HL-60 (cell line): ENCODE measurements around the gene PERCC1.

Experiments
- GABPA ChIP-seq: IDR thresholded peaks from 2 replicates; pipeline ENCODE4 v1.6.1; 2012; ENCODE audit warnings: low read depth
- TF ChIP-seq, protein P1 (sequence below): IDR thresholded peaks from one replicate; pipeline ENCODE4 v1.5.1; 2011; ENCODE audit warnings: low read length, control low read depth, inconsistent platforms; ENCODE audit not compliant: insufficient read depth

DNA sequence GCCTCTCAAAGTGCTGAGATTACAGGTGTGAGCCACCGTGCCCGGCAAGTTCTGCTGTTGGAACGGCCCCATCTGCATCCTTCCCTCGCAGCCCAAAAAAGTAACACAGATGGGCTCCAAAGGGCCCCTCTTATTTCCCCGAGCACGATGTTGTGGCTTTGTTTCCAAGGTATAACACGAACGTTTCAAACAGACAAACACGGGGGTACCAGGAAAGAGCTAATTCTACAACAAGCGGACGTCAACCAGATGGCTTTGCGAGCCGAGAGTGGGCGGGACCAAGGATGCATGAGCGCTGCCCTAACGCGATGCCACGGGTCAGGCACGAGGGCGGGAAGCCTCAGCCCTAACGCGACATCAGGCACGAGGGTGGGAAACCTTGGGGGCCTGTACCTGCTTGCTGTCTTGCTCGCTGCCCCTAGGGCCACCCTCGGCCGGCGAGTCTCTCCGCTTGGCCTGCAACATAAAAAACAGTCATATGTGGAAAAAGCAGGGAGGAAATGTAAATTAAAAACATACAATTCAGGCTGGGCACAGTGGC is 40.6 kb upstream of the PERCC1 start:
- TF ChIP-seq, protein P1, sequence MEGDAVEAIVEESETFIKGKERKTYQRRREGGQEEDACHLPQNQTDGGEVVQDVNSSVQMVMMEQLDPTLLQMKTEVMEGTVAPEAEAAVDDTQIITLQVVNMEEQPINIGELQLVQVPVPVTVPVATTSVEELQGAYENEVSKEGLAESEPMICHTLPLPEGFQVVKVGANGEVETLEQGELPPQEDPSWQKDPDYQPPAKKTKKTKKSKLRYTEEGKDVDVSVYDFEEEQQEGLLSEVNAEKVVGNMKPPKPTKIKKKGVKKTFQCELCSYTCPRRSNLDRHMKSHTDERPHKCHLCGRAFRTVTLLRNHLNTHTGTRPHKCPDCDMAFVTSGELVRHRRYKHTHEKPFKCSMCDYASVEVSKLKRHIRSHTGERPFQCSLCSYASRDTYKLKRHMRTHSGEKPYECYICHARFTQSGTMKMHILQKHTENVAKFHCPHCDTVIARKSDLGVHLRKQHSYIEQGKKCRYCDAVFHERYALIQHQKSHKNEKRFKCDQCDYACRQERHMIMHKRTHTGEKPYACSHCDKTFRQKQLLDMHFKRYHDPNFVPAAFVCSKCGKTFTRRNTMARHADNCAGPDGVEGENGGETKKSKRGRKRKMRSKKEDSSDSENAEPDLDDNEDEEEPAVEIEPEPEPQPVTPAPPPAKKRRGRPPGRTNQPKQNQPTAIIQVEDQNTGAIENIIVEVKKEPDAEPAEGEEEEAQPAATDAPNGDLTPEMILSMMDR: no peak
- no peak for TF ChIP-seq GABPA
